Measurements from ENCODE around the gene TK1.
A peak's percentile ranks its signal among the peaks of the same experiment; 100 is the strongest.

TK1 gene

GRCh38 chr17:78219396-78220150 lies 32.7 kb upstream of the TK1 start:
- DNase-seq, result peak; percentile 85

GRCh38 chr17:78214706-78215061 lies 27.8 kb upstream of the TK1 start:
- no peak for DNase-seq

- peak; percentile 90 for DNase-seq
These were observed 27.3 kb upstream of the TK1 start, which contains the start of gene BIRC5 for GRCh38 chr17:78214016-78214705. Gene BIRC5, plus strand, starts transcription at chr17:78214253. Its CDS starts 64 bp downstream, at chr17:78214317.

- DNase-seq, result no peak
These were observed 24.2 kb upstream of the TK1 start for GRCh38 chr17:78211032-78211431.

- DNase-seq, result no peak
These were observed 23.3 kb upstream of the TK1 start for GRCh38 chr17:78210111-78210510.

GRCh38 chr17:78208486-78208885 lies 21.6 kb upstream of the TK1 start:
- no peak for DNase-seq

GRCh38 chr17:78206298-78206697 lies 19.4 kb upstream of the TK1 start:
- no peak for DNase-seq

GRCh38 chr17:78205124-78205775 lies 18.4 kb upstream of the TK1 start:
- no peak for DNase-seq

GRCh38 chr17:78204387-78205123 lies 17.7 kb upstream of the TK1 start:
- no peak for DNase-seq

- no peak for DNase-seq
These were observed 15.8 kb upstream of the TK1 start for GRCh38 chr17:78202666-78203065.

GRCh38 chr17:78200451-78200850 lies 13.6 kb upstream of the TK1 start:
- DNase-seq, result no peak

- no peak for DNase-seq
These were observed 10.4 kb upstream of the TK1 start for GRCh38 chr17:78197147-78197832.

GRCh38 chr17:78196716-78197115 lies 9.9 kb upstream of the TK1 start:
- DNase-seq, result no peak

- DNase-seq, result no peak
These were observed 716 bp downstream of the TK1 start for GRCh38 chr17:78185981-78186691.

GRCh38 chr17:78184868-78185267 lies 2.0 kb downstream of the TK1 start:
- no peak for DNase-seq

GRCh38 chr17:78184351-78184750 lies 2.5 kb downstream of the TK1 start:
- DNase-seq, result no peak

GRCh38 chr17:78183916-78184315 lies 2.9 kb downstream of the TK1 start:
- DNase-seq, result no peak

- DNase-seq, result no peak
These were observed 4.3 kb downstream of the TK1 start for GRCh38 chr17:78182504-78182903.

GRCh38 chr17:78180508-78180907 lies 6.3 kb downstream of the TK1 start:
- DNase-seq, result no peak

GRCh38 chr17:78180083-78180482 lies 6.8 kb downstream of the TK1 start:
- no peak for DNase-seq

GRCh38 chr17:78179372-78179771 lies 7.5 kb downstream of the TK1 start:
- DNase-seq, result no peak

- no peak for DNase-seq
These were observed 10.3 kb downstream of the TK1 start for GRCh38 chr17:78176548-78177025.
